A673 (cell line): Measurements from ENCODE around the gene UVRAG.

ENCODE experiments used
- EZH2 ChIP-seq: fragments of 200-600 bp; sonication (generic); IDR thresholded peaks from 2 replicates; pipeline ENCODE4 v1.6.1; 2017; ENCODE audit warnings: borderline replicate concordance, low read depth, mild to moderate bottlenecking, mixed read lengths, antibody characterized with exemption, low read length; ENCODE audit not compliant: poor library complexity, severe bottlenecking
- TF ChIP-seq, protein P1 (sequence below): fragments of 300-800, 200-600 bp; sonication (generic); conservative IDR thresholded peaks from 2 replicates; pipeline ENCODE4 v1.5.1; 2017; ENCODE audit warnings: low read depth, mild to moderate bottlenecking, antibody characterized with exemption, low read length, moderate library complexity, mixed read lengths

- TF ChIP-seq, protein P1, sequence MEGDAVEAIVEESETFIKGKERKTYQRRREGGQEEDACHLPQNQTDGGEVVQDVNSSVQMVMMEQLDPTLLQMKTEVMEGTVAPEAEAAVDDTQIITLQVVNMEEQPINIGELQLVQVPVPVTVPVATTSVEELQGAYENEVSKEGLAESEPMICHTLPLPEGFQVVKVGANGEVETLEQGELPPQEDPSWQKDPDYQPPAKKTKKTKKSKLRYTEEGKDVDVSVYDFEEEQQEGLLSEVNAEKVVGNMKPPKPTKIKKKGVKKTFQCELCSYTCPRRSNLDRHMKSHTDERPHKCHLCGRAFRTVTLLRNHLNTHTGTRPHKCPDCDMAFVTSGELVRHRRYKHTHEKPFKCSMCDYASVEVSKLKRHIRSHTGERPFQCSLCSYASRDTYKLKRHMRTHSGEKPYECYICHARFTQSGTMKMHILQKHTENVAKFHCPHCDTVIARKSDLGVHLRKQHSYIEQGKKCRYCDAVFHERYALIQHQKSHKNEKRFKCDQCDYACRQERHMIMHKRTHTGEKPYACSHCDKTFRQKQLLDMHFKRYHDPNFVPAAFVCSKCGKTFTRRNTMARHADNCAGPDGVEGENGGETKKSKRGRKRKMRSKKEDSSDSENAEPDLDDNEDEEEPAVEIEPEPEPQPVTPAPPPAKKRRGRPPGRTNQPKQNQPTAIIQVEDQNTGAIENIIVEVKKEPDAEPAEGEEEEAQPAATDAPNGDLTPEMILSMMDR: no peak
- no peak for TF ChIP-seq EZH2
Observed at GRCh38 chr11:76119779-76120178, 304.8 kb downstream of the UVRAG start.
